IMR-90 (cell line): ENCODE results near the gene MYBPC3. TPM values are rescaled to one million over a fixed set of nuclear protein-coding genes. Genes with fewer than 3 reads are reported as not detected.

Experiments
- ATAC-seq: fragments of 200-7000 bp; cut with Tn5 transposase; 2 replicates; pipeline ENCODE4 v1.9.1; 2020; ENCODE audit warnings: low read depth, mild to moderate bottlenecking, moderate library complexity
- BruUV-seq: library from RNA; stranded (reverse); fragments of 400-500 nt; replicated peaks from 2 replicates; lab custom pipeline; 2021; lab: Mats Ljungman, UMichigan
- CTCF ChIA-PET: fragments of 300-600 bp; formaldehyde crosslinking; extraction: SDS; loops from one replicate; lab custom pipeline; 2021; ENCODE audit warnings: antibody characterized with exemption; lab: Yijun Ruan, JAX
- POLR2A ChIA-PET: fragments of 300-600 bp; sonication (Branson Sonifier 250); formaldehyde crosslinking; loops from one replicate; lab custom pipeline; 2022; ENCODE audit warnings: antibody characterized with exemption; ENCODE audit not compliant: unreplicated experiment; lab: Charles Lee
- DNase-seq: peaks from one replicate; pipeline ENCODE4 v3.0.0; 2013
- H2AFZ ChIP-seq: replicated peaks from 2 replicates; pipeline ENCODE3; 2013; ENCODE audit warnings: low read length, mild to moderate bottlenecking; ENCODE audit not compliant: poor library complexity
- H2AK5ac ChIP-seq: 2 replicates; pipeline ENCODE4 v1.6.1; 2013; ENCODE audit warnings: low read depth, low read length, inconsistent platforms
- H2AK9ac ChIP-seq: replicated peaks from 2 replicates; pipeline ENCODE3; 2013; ENCODE audit warnings: mild to moderate bottlenecking, low read depth, low read length, moderate library complexity; ENCODE audit not compliant: poor library complexity
- H2BK120ac ChIP-seq: 2 replicates; pipeline ENCODE4 v1.6.1; 2013; ENCODE audit warnings: low read depth, low read length, inconsistent platforms
- H2BK15ac ChIP-seq: 3 replicates; pipeline ENCODE4 v1.6.1; 2013; ENCODE audit warnings: low read depth, low read length, inconsistent platforms
- H2BK20ac ChIP-seq: 2 replicates; pipeline ENCODE4 v1.6.1; 2013; ENCODE audit warnings: low read depth, mild to moderate bottlenecking, inconsistent platforms, low read length, moderate library complexity
- H2BK5ac ChIP-seq: 2 replicates; pipeline ENCODE4 v1.6.1; 2013; ENCODE audit warnings: mild to moderate bottlenecking, low read depth, low read length, inconsistent platforms; ENCODE audit not compliant: poor library complexity, severe bottlenecking
- H3K14ac ChIP-seq: replicated peaks from 2 replicates; pipeline ENCODE4 v1.6.1; 2013; ENCODE audit warnings: low read depth, low read length, inconsistent platforms
- H3K18ac ChIP-seq: 2 replicates; pipeline ENCODE4 v1.6.1; 2013; ENCODE audit warnings: low read depth, low read length, control low read depth
- H3K23ac ChIP-seq: 2 replicates; pipeline ENCODE4 v1.6.1; 2013; ENCODE audit warnings: low read depth, low read length, inconsistent platforms
- H3K27ac ChIP-seq: 2 replicates; pipeline ENCODE4 v1.5.1; 2013; ENCODE audit warnings: mild to moderate bottlenecking, control low read depth, low read length; ENCODE audit not compliant: insufficient read depth
- H3K27me3 ChIP-seq: 2 replicates; pipeline ENCODE4 v1.6.1; 2013; ENCODE audit warnings: low read length; ENCODE audit not compliant: control insufficient read depth, insufficient read depth
- H3K36me3 ChIP-seq: 2 replicates; pipeline ENCODE4 v1.6.1; 2013; ENCODE audit warnings: low read length, mixed read lengths; ENCODE audit not compliant: control insufficient read depth, insufficient read depth
- H3K4ac ChIP-seq: 2 replicates; pipeline ENCODE4 v1.6.1; 2013; ENCODE audit warnings: low read depth, low read length, inconsistent platforms
- H3K4me1 ChIP-seq: 2 replicates; pipeline ENCODE4 v1.6.1; 2013; ENCODE audit warnings: low read length, mixed read lengths; ENCODE audit not compliant: control insufficient read depth, insufficient read depth
- H3K4me2 ChIP-seq: 2 replicates; pipeline ENCODE4 v1.6.1; 2013; ENCODE audit warnings: low read depth, mild to moderate bottlenecking, control low read depth, low read length, moderate library complexity
- H3K4me3 ChIP-seq: 2 replicates; pipeline ENCODE4 v1.5.1; 2013; ENCODE audit warnings: low read depth, mild to moderate bottlenecking, control low read depth, low read length, moderate library complexity; ENCODE audit not compliant: insufficient read depth
- H3K56ac ChIP-seq: 2 replicates; pipeline ENCODE4 v1.6.1; 2013; ENCODE audit warnings: low read length, inconsistent platforms; ENCODE audit not compliant: insufficient read depth; ENCODE audit errors: extremely low read depth
- H3K79me1 ChIP-seq, 2 experiments: 2 replicates each; pipeline ENCODE4 v1.6.1; 2013; ENCODE audit warnings: low read length in 2 of 2, inconsistent platforms in 1 of 2, low read depth in 1 of 2
- H3K9ac ChIP-seq: 2 replicates; pipeline ENCODE4 v1.6.1; 2013; ENCODE audit warnings: low read depth, low read length, control low read depth
- H3K9me1 ChIP-seq: 2 replicates; pipeline ENCODE4 v1.6.1; 2013; ENCODE audit warnings: low read length, inconsistent platforms; ENCODE audit not compliant: insufficient read depth
- H3K9me3 ChIP-seq: 2 replicates; pipeline ENCODE4 v1.6.1; 2013; ENCODE audit warnings: low read length; ENCODE audit not compliant: control insufficient read depth, insufficient read depth
- H4K20me1 ChIP-seq: 2 replicates; pipeline ENCODE4 v1.6.1; 2013; ENCODE audit warnings: low read length, inconsistent platforms; ENCODE audit not compliant: insufficient read depth
- H4K5ac ChIP-seq: 2 replicates; pipeline ENCODE4 v1.6.1; 2013; ENCODE audit warnings: mild to moderate bottlenecking, low read depth, low read length, control low read depth
- H4K8ac ChIP-seq, 2 experiments: 2 replicates each; pipeline ENCODE4 v1.6.1; 2013; ENCODE audit warnings: low read depth in 2 of 2, low read length in 2 of 2, control low read depth in 1 of 2, inconsistent platforms in 1 of 2
- H4K91ac ChIP-seq: 2 replicates; pipeline ENCODE4 v1.6.1; 2013; ENCODE audit warnings: low read depth, low read length, inconsistent platforms; ENCODE audit not compliant: insufficient read depth
- BHLHE40 ChIP-seq: fragments of 150-350 bp; IDR thresholded peaks from 2 replicates; pipeline ENCODE4 v1.6.1; 2016; ENCODE audit warnings: mild to moderate bottlenecking, low read depth, low read length
- CEBPB ChIP-seq: IDR thresholded peaks from 2 replicates; pipeline ENCODE4 v1.6.1; 2012; ENCODE audit warnings: low read depth, low read length, improper control_type of control experiment
- POLR2A ChIP-seq: IDR thresholded peaks from 2 replicates; pipeline ENCODE4 v1.6.1; 2012; ENCODE audit warnings: mild to moderate bottlenecking, low read depth, low read length
- SMC3 ChIP-seq: fragments of 150-350 bp; IDR thresholded peaks from 2 replicates; pipeline ENCODE4 v1.6.1; 2016; ENCODE audit warnings: low read depth, mild to moderate bottlenecking, antibody characterized with exemption, low read length, moderate library complexity
- WGBS, 2 experiments: methylation state at CpG; one replicate each; pipeline versions ENCODE4 v1.1.5 to v1.1.7; 2013; ENCODE audit warnings: missing lambda C conversion rate in 2 of 2; ENCODE audit not compliant: insufficient read length in 1 of 2; ENCODE audit errors: extremely low coverage in 2 of 2; 5-methylcytosine and 5-hydroxymethylcytosine counted together
- dilution Hi-C: fragments of 300-500 bp; cut with HindIII; formaldehyde crosslinking; loops from one replicate; pipeline ENCODE4 v1.14.3; 2018; ENCODE audit warnings: low sequenced_read_pairs; ENCODE audit not compliant: unreplicated experiment
- in situ Hi-C: fragments of 300-500 bp; cut with MboI; formaldehyde crosslinking; loops from 3 replicates; pipeline ENCODE4 v1.14.3; 2019; ENCODE audit warnings: low sequenced_read_pairs, inconsistent platforms, mixed read lengths
- intact Hi-C: fragments of 100-400 bp; cut with micrococcal nuclease; formaldehyde crosslinking; loops from 2 replicates; pipeline ENCODE4 v1.10.0; 2022
- polyA plus RNA-seq, 3 experiments: library from polyadenylated mRNA; depleted of rRNA; stranded (reverse); fragments of >200 nt; gene quantifications; 2 replicates each; pipeline ENCODE4 v1.2.3, GENCODE V29; 2012; ENCODE audit warnings: low replicate concordance in 1 of 3
- total RNA-seq: library from RNA; depleted of rRNA; stranded (reverse); fragments of >200 nt; gene quantifications from 2 replicates; pipeline ENCODE4 v1.2.3, GENCODE V29; 2012
- TF ChIP-seq, protein P1 (sequence below): fragments of 150-350 bp; IDR thresholded peaks from 2 replicates; pipeline ENCODE4 v1.6.1; 2017; ENCODE audit warnings: mild to moderate bottlenecking, antibody characterized with exemption, low read length, low read depth
- TF ChIP-seq, protein P2 (sequence below): conservative IDR thresholded peaks from 2 replicates; pipeline ENCODE4 v1.5.1; 2012; ENCODE audit warnings: mild to moderate bottlenecking, low read depth, low read length, improper control_type of control experiment

MYBPC3 gene
- total and polyA plus RNA-seq, 2 of the 4 experiments (the other 2 are of a cell fraction) = not detected

DNA sequence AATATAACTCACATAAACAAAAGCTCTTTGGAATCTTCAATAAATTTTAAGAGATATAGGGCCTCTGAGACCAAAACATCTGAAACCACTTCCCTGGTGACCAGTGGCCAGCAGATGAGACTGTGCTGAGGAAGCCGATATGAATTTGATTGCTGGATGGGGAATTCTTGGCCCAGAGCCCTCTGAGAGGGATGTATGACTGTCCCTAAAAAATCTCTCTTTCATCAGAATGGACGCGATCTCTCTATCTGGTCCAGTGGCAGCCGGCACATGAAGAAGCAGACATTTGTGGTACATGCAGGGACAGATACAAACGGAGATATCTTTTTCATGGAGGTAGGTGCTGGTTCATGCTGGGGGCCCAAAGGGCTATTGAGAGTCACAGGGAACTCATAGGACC, 37.5 kb downstream of the MYBPC3 start:
- no peak overlapping the region for H3K4me2 ChIP-seq
- H3K14ac ChIP-seq = no peak overlapping the region
- ChIA-PET POLR2A (no interaction called here), CTCF (no interaction called here)
- BruUV-seq = no TSS peak
- H3K23ac ChIP-seq = no peak overlapping the region
- no CpG with 5 or more reads among the region's 5 CpGs for WGBS, 2 experiments
- H2BK20ac ChIP-seq = no peak overlapping the region
- no peak overlapping the region for H4K5ac ChIP-seq
- H3K79me1 ChIP-seq = peaks cover 0 to 3% of the 10 kb centered on the region in 2 experiments; a peak in 1 of 4 replicates
- no peak overlapping the region for H3K9ac ChIP-seq
- no peak overlapping the region for H3K4me3 ChIP-seq
- H2BK15ac ChIP-seq = no peak overlapping the region
- H3K4me1 ChIP-seq = no peaks in the 10 kb centered on the region
- H3K27ac ChIP-seq = no peak overlapping the region
- peaks cover 22% of the 10 kb centered on the region for H3K36me3 ChIP-seq
- intact Hi-C loops (loop anchor here (5.0 kb wide), 1 partner anchor 38 kb away; no protein-coding TSS in a partner anchor), in situ Hi-C loops (no loop called here), dilution Hi-C loops (no loop called here)
- H3K18ac ChIP-seq = no peak overlapping the region
- no peak overlapping the region for H2AK5ac ChIP-seq
- peak; percentile 66 for ATAC-seq
- peak; percentile 55 for DNase-seq
- H3K9me3 ChIP-seq = no peaks in the 10 kb centered on the region
- no peak overlapping the region for H2AFZ ChIP-seq
- peak overlapping the region; percentile 50 for H2AK9ac ChIP-seq
- H3K4ac ChIP-seq = no peak overlapping the region
- no peaks in the 10 kb centered on the region for H4K20me1 ChIP-seq
- H3K27me3 ChIP-seq = no peaks in the 10 kb centered on the region
- no peak overlapping the region for H2BK120ac ChIP-seq
- TF ChIP-seq CEBPB (no peak), SMC3 (no peak), POLR2A (no peak), BHLHE40 (no peak)
- TF ChIP-seq, protein P1, sequence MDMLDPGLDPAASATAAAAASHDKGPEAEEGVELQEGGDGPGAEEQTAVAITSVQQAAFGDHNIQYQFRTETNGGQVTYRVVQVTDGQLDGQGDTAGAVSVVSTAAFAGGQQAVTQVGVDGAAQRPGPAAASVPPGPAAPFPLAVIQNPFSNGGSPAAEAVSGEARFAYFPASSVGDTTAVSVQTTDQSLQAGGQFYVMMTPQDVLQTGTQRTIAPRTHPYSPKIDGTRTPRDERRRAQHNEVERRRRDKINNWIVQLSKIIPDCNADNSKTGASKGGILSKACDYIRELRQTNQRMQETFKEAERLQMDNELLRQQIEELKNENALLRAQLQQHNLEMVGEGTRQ = no peak
- TF ChIP-seq, protein P2, sequence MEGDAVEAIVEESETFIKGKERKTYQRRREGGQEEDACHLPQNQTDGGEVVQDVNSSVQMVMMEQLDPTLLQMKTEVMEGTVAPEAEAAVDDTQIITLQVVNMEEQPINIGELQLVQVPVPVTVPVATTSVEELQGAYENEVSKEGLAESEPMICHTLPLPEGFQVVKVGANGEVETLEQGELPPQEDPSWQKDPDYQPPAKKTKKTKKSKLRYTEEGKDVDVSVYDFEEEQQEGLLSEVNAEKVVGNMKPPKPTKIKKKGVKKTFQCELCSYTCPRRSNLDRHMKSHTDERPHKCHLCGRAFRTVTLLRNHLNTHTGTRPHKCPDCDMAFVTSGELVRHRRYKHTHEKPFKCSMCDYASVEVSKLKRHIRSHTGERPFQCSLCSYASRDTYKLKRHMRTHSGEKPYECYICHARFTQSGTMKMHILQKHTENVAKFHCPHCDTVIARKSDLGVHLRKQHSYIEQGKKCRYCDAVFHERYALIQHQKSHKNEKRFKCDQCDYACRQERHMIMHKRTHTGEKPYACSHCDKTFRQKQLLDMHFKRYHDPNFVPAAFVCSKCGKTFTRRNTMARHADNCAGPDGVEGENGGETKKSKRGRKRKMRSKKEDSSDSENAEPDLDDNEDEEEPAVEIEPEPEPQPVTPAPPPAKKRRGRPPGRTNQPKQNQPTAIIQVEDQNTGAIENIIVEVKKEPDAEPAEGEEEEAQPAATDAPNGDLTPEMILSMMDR = no peak
- no peak overlapping the region for H4K91ac ChIP-seq
- no peak overlapping the region for H3K56ac ChIP-seq
- H4K8ac ChIP-seq = no peak overlapping the region
- H3K9me1 ChIP-seq = peaks cover 6% of the 10 kb centered on the region; the same call in 1 of the 2 replicates
- no peak overlapping the region for H2BK5ac ChIP-seq
